Left lung (tissue), 10 donors: ENCODE results near the gene PLXDC1. TPM values are rescaled to one million over a fixed set of nuclear protein-coding genes. Genes with fewer than 3 reads are reported as not detected.
A peak's percentile ranks its signal among the peaks of the same experiment; 100 is the strongest.

Experiments
- ATAC-seq: fragments of 200-7000 bp; cut with Tn5 transposase; one replicate; pipeline ENCODE4 v1.9.1; 2020; ENCODE audit warnings: moderate library complexity
- DNase-seq, 4 donors: peaks; one replicate each; pipeline ENCODE4 v3.0.0-alpha.2; 2013 to 2020
- H3K27ac ChIP-seq, 2 donors: fragments of 200-600 bp; sonication (generic) in 1 of 2; one replicate each; pipeline versions ENCODE4 v1.5.0 to v1.8.0; 2020 to 2021
- H3K27me3 ChIP-seq, 2 donors: fragments of 200-600 bp; sonication (generic) in 1 of 2; one replicate each; pipeline versions ENCODE4 v1.5.0 to v1.8.0; 2020 to 2021
- H3K36me3 ChIP-seq, 2 donors: fragments of 200-600 bp; sonication (generic) in 1 of 2; one replicate each; pipeline versions ENCODE4 v1.5.0 to v1.8.0; 2020 to 2021
- H3K4me1 ChIP-seq, 2 donors: fragments of 200-600 bp; one replicate each; pipeline ENCODE4 v1.8.0; 2021
- H3K4me3 ChIP-seq, 2 donors: fragments of 200-600 bp; sonication (generic) in 1 of 2; one replicate each; pipeline versions ENCODE4 v1.5.0 to v1.8.0; 2020 to 2021; ENCODE audit warnings: mild to moderate bottlenecking in 1 of 2
- H3K9me3 ChIP-seq, 2 donors: fragments of 200-600 bp; sonication (generic) in 1 of 2; one replicate each; pipeline versions ENCODE4 v1.5.0 to v1.8.0; 2020 to 2021
- CTCF ChIP-seq, 2 donors: fragments of 200-600 bp; sonication (generic) in 1 of 2; IDR thresholded peaks; one replicate each; pipeline versions ENCODE4 v1.5.0 to v1.8.0; 2021; ENCODE audit warnings: antibody characterized with exemption in 2 of 2
- intact Hi-C, 2 donors: fragments of 100-400 bp; cut with DNase I; formaldehyde crosslinking; loops; one replicate each; pipeline versions ENCODE4 v1.11.2 to v1.14.2; 2022
- polyA plus RNA-seq, 6 donors: library from polyadenylated mRNA; unstranded; fragments of 120-200 nt; gene quantifications; one replicate each; pipeline ENCODE4 v1.2.1, GENCODE V29; 2013; ENCODE audit not compliant: insufficient read length in 6 of 6
- total RNA-seq, 2 donors: library from RNA; stranded (reverse); fragmentation: NEBNext Ultra II Directional; extraction: Animal tissue kit (Norgen Biotek cat#: 25700); gene quantifications; one replicate each; pipeline ENCODE4 v1.2.1, GENCODE V29; 2021
- donor health status: DM: no; HTN: yes; CAD: no.
- donor health status: DM: no; HTN: no; CAD: no.

Gene PLXDC1
- total and polyA plus RNA-seq, 8 donors: 4.1 to 11.9 (median 6.9) TPM

GRCh38 chr17:39166437-39167335 lies 15.2 kb upstream of the PLXDC1 start:
- no peaks in the 10 kb centered on the region for H3K36me3 ChIP-seq
- peaks cover 0 to 40% of the 10 kb centered on the region in 2 donors for H3K4me1 ChIP-seq
- no peak for ATAC-seq
- intact Hi-C loops: no loop called here
- no peak for TF ChIP-seq CTCF (IDR thresholded peaks at IDR 0.05)
- H3K27ac ChIP-seq: no peak overlapping the region
- no peaks in the 10 kb centered on the region for H3K9me3 ChIP-seq
- DNase-seq: no peak
- no peak overlapping the region for H3K4me3 ChIP-seq
- peaks cover 0 to 19% of the 10 kb centered on the region in 2 donors for H3K27me3 ChIP-seq

DNA sequence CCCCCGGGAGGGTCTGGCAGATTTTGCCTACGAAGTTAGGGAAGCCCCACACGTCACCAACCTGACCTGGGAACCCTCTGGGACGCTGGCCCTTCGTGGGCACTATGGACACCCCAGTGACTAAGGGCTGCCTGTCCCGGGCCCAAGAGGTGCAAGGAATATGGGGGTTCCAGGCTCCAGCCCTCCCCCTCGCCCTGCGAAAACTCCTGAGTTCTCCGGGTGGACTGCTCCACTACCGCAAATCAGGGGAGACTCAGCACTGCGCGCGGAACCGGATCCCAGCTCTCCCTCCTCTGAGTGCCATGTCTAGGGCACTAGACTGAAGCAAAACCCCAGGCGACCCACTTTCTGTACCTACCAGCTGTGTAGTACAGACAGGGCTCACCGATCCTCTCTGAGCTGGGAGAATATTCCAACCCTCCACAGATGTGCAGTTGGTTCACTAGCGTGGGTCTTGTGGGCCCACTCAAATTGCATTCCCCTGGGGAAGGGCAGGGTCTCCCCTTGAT lies 14.5 kb upstream of the PLXDC1 start, which contains the start of gene ARL5C:
TSS of gene ARL5C (minus strand) at position 321 of the 509 bp plus-strand sequence. CDS start 401 bp downstream, outside the sequence.
- Histone ChIP-seq H3K27ac (no peak within 1 kb of the TSS), H3K4me3 (peak within 1 kb of the TSS; percentile 38 to 40)
- ATAC-seq: no peak

GRCh38 chr17:39165178-39165840 lies 13.9 kb upstream of the PLXDC1 start:
- no peak overlapping the region for H3K27ac ChIP-seq
- TF ChIP-seq CTCF (IDR thresholded peaks at IDR 0.05): no peak
- H3K36me3 ChIP-seq: no peaks in the 10 kb centered on the region
- peaks cover 0 to 40% of the 10 kb centered on the region in 2 donors for H3K4me1 ChIP-seq
- no peaks in the 10 kb centered on the region for H3K9me3 ChIP-seq
- DNase-seq: no peak
- intact Hi-C loops: no loop called here
- peak overlapping the region; percentile 38 to 40 for H3K4me3 ChIP-seq
- no peak for ATAC-seq
- H3K27me3 ChIP-seq: peaks cover 0 to 19% of the 10 kb centered on the region in 2 donors

More for the DNA sequence above, 14.5 kb upstream of the PLXDC1 start, which contains the start of gene ARL5C:
- Histone ChIP-seq H3K27me3 (peaks cover 0 to 19% of the 10 kb centered on the region in 2 donors), H3K9me3 (no peaks in the 10 kb centered on the region), H3K4me1 (peaks cover 0 to 40% of the 10 kb centered on the region in 2 donors), H3K36me3 (no peaks in the 10 kb centered on the region)
- no peak for TF ChIP-seq CTCF (IDR thresholded peaks at IDR 0.05)
- DNase-seq: no peak
- intact Hi-C loops: no loop called here

DNA sequence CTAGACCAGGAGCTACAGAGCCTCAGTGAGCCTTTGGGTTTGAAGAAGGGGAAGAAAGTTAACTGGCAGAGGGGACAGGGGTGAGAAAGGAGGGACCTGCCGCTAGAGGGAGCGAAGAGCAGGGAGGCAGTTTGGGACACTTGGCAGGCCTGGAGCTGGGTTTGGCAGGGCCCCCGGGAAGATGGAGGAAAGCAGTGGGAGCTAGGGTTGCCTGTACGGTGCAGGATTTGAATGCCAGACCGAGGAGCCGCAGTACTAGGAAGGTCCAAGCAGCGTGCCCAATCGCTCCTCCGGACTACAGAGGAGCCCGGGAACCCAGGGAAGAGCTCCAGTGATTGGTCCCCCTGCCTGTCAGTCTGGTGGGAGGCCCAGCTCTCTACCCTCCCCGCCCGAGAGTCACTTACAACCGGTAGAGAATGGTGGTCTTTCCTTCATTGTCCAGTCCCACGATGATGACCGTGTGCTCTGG lies 13.3 kb upstream of the PLXDC1 start:
- Histone ChIP-seq H3K27ac (no peak overlapping the region), H3K4me1 (peaks cover 0 to 40% of the 10 kb centered on the region in 2 donors), H3K27me3 (peaks cover 0 to 19% of the 10 kb centered on the region in 2 donors), H3K9me3 (no peaks in the 10 kb centered on the region), H3K36me3 (no peaks in the 10 kb centered on the region), H3K4me3 (peak overlapping the region; percentile 38 to 40)
- peak; percentile 70 to 83 for TF ChIP-seq CTCF (IDR thresholded peaks at IDR 0.05)
- DNase-seq (peak; percentile 73 to 88 (median 84)), ATAC-seq (peak; percentile 90)
- intact Hi-C loops: no loop called here
